Activated T-cell treated with anti-CD3 and anti-CD28 coated beads, Interleukin-2, amount 50 U/mL, for 1 hour (primary cell): ENCODE results near the gene AMHR2.
A peak's percentile ranks its signal among the peaks of the same experiment; 100 is the strongest.
"Not testable (repeated sequence)": the region's sequence is repeated elsewhere in the genome, so short reads cannot be mapped to it uniquely, and the experiment has no call there.

Experiments used
- DNase-seq: peaks from one replicate; pipeline ENCODE4 v3.0.0-alpha.2; 2020

AMHR2 gene

GRCh38 chr12:53423597-53423996, at the start of gene AMHR2:
AMHR2 (plus strand) TSS chr12:53423855; CDS start chr12:53423935, 80 bp downstream.
- no peak for DNase-seq

GRCh38 chr12:53374277-53374676, 49.4 kb upstream of the AMHR2 start:
- DNase-seq: not testable (repeated sequence)

GRCh38 chr12:53376747-53377146, 46.9 kb upstream of the AMHR2 start:
- DNase-seq: no peak

- no peak for DNase-seq
Measured at GRCh38 chr12:53378222-53378621, 45.4 kb upstream of the AMHR2 start.

- no peak for DNase-seq
Measured at GRCh38 chr12:53378724-53379388, 44.8 kb upstream of the AMHR2 start.

GRCh38 chr12:53379389-53380103, 44.1 kb upstream of the AMHR2 start:
- DNase-seq: peak; percentile 86

- DNase-seq: peak; percentile 99
Measured at GRCh38 chr12:53380104-53380793, 43.4 kb upstream of the AMHR2 start, which contains the start of gene SP1. SP1 (plus strand) TSS chr12:53380176; CDS start chr12:53380292, 116 bp downstream.

GRCh38 chr12:53380794-53381730, 42.6 kb upstream of the AMHR2 start:
- DNase-seq: no peak

- peak; percentile 47 for DNase-seq
Measured at GRCh38 chr12:53381731-53382630, 41.7 kb upstream of the AMHR2 start.

- no peak for DNase-seq
Measured at GRCh38 chr12:53383258-53383657, 40.4 kb upstream of the AMHR2 start.

GRCh38 chr12:53386381-53386780, 37.3 kb upstream of the AMHR2 start:
- DNase-seq: not testable (repeated sequence)

GRCh38 chr12:53388932-53389331, 34.7 kb upstream of the AMHR2 start:
- DNase-seq: no peak

- DNase-seq: no peak
Measured at GRCh38 chr12:53389702-53390101, 34.0 kb upstream of the AMHR2 start.

GRCh38 chr12:53391724-53392123, 31.9 kb upstream of the AMHR2 start:
- DNase-seq: no peak

GRCh38 chr12:53399896-53400295, 23.8 kb upstream of the AMHR2 start:
- DNase-seq: no peak

- not testable (repeated sequence) for DNase-seq
Measured at GRCh38 chr12:53402351-53402750, 21.3 kb upstream of the AMHR2 start.

- DNase-seq: no peak
Measured at GRCh38 chr12:53402871-53403270, 20.8 kb upstream of the AMHR2 start.

- DNase-seq: no peak
Measured at GRCh38 chr12:53410951-53411350, 12.7 kb upstream of the AMHR2 start.

- no peak for DNase-seq
Measured at GRCh38 chr12:53413485-53414204, 10.0 kb upstream of the AMHR2 start.

- no peak for DNase-seq
Measured at GRCh38 chr12:53414756-53415417, 8.8 kb upstream of the AMHR2 start.
